Keratinocyte (primary cell): Measurements from ENCODE around the gene TMEM266.

Experiments
- CTCF ChIP-seq, 3 experiments: IDR thresholded peaks in 1 of 3; conservative IDR thresholded peaks in 1 of 3; optimal IDR thresholded peaks in 1 of 3; 2 replicates in 2 of 3; 3 replicates in 1 of 3; pipeline versions ENCODE3 to v1.5.1; 2011; ENCODE audit warnings: low read length in 3 of 3, mild to moderate bottlenecking in 3 of 3, moderate library complexity in 2 of 3, control low read depth in 1 of 3, inconsistent platforms in 1 of 3; ENCODE audit not compliant: insufficient read depth in 2 of 3; ENCODE audit errors: extremely low read depth in 1 of 3
- EZH2 ChIP-seq: IDR thresholded peaks from one replicate; pipeline ENCODE4 v1.6.1; 2012; ENCODE audit warnings: inconsistent platforms, mild to moderate bottlenecking, low read length, moderate library complexity

DNA sequence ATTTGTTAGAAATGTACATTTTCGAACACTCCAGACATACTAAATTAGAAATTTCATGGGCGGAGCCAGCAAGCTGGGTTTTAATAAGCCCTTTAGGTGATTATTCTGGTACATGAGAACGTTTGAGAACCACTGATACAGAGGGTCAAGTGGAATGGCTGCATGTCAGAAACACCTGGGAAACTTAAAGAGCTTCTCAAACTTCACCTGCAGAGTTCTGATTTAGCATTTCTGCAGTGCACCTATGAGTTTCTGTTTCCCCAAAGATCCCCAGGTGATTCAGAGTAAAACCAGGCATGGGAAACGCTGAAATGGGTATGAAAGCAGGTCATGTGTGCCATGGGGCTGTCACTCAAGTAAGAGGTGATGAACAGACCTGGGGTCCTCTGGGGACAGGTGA, 68.1 kb downstream of the TMEM266 start:
- TF ChIP-seq CTCF (optimal IDR thresholded peaks at IDR 0.05 in 1 of 3, IDR thresholded peaks at IDR 0.05 in 1 of 3, conservative IDR thresholded peaks at IDR 0.05 in 1 of 3; ENCODE audit: extremely low read depth in 1 of 3, insufficient read depth in 2 of 3, low read length in 3 of 3) (no peak), EZH2 (no peak)
